Activated T-cell treated with anti-CD3 and anti-CD28 coated beads for 24 hours (primary cell): Measurements from ENCODE around the gene BRD3.

ENCODE experiments used
- DNase-seq: peaks from one replicate; pipeline ENCODE4 v3.0.0-alpha.2; 2020; ENCODE audit warnings: low read depth

Gene BRD3

DNA sequence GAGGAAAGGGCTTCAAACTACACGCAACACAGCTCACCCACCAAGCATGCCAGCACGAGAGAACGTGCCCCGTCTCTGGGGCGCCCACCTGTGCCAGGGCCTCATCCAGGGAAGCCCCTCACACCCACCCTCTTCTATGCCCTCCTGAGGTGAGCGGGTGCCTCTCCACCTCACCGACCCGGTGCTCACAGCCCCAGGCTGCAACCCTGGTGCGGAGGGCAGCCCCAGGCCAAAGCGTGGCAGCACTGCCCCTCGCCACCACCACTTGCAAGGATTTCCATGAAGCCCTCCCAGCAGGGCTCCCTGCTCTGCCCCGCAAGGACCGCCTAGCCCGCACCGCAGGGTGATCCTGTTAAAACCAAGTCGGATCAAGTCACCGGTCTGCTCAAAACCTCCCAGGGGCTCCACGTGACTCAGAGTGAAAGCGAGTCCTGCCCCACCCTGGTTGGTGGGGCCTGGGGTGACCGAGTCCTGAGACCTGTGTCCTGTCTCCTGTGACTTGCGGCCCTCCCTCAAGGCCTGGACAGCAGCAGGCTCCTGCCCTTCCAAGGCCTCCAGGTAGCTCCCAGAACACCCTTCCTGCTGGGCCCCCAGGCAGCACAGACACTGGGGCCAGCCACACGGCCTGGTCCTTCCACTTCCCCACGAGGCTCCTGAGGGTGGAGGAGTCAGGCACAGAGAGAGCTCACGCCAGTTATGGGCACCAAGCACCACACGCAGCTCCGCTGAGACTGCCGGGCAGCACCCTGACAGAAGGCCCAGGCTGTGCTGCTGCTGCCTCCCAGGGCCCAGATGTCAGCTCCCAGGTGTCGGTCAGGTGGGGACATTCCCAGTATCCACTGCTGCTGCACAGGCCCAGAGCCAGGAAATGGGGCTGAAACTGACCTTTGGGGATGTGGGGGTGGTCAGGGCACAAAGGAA, 12.7 kb downstream of the BRD3 start:
- DNase-seq, result no peak

DNA sequence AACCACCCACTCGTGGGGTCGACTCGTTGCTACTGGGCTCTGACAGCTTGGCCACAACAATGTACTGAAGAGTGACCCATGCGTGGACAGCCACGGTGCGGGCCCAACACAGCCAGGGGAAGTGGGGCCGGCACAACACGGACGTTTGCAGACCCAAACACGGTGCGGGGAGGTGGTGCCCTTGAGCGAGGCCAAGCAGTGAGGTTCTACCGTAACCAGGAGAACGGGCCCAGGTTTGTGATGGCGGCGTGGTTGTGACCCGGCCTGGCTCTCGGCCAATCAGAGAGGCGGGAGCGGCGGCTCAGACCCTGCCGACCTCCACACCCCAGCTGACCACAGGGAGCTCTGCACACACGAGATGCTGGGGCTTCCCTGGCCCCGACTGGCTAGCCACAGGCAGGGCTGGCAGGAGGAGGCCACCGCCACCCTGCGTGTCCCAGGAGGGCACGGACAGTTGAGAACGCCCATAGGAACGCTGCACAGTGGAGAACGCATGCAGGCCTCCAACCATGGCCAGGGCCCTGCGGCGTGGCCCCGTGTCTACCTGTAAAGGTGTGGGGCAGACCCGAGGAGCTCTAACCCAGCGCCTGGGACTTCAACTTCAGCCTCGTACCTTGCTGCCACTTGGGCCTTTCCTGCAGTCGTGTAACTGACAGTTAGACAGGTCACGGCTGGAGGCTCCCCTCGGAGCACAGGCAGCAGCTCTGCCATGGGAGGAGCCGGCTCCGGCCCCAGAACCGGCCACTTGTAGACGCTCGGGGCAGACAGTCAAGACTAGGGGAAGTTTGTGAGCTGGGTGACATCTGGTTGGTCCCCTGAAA, 13.7 kb downstream of the BRD3 start:
- DNase-seq, result no peak

DNA sequence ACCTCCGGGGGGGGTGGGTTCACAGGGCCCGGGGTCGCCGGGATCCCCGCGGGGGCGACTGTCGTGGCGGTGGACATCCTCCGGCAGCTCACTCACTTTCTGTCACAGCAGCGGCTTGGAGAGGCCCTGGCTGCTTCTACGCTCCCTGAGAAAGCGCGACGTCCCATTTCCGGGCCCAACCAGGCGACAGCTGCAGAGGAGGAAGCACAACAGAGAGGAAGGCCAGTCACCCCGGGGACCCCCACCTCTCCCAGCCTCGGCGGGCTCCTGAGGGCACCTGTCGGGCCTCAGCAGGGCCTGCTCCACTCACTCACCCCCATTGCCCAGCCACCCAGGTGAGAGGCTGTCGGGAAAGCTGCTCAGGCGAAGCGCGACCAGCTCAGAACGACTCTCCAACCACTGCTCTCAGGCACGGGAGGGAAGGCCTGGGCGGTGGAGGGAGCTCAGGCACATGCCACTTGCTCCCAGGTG, 14.4 kb downstream of the BRD3 start:
- DNase-seq, result no peak

DNA sequence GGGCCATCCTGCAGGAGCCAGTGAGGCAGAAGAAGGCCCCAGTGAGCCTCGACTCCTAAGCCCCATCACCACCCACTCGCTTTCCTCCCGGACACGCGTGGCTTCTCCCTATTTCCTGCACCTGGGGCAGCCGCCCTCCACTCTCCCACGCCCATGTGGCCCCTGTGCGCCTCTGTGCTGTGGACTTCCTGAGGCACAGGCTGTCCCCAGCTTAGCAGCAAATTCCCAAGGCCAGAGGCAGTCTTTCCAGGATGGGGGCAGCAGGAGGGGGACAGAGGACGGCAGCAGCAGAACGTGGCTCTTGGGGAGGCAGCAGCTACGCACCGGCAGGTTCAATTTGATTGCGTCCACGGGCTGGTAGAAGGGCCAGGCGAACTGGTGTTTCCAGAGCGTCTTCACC, 14.9 kb downstream of the BRD3 start:
- no peak for DNase-seq

DNA sequence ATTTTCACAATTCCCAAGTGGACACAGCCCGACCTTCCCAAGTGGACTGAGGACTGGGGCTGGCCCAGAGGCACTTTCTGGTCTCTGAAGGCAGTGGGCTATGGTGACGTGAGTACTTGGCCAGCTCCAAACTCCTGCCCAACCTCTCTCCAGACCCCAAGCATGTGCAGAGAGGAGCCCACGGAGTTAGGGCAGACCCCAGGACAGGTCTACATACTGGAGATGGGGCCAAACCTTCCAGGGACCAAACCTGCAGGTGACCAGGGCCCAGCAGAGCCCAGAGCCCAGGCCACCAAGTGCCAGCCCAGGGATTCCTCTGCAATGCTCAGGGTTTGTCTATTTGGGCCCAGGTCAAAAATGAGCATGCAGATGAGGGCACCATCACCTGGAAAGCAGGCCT, 15.3 kb downstream of the BRD3 start:
- DNase-seq, result no peak

DNA sequence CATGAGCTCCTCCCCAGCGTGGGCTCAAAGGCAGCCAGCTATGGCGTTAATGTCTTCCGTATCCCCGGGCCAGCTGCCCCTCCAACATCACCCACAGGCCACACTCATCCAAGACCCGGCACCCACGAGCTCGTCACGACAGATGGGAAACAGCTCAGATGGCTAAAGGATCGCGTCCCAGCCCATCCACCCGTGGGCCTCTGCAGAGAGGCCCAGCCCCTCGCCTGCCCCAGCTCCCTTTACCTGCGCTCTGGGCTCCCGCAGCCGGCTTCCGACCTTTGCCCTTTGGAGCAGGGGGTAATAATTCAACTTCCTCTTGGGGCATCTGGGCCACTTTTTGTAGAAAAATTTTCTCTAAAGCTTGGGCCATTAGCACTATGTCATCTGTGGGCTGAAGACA, 16.5 kb downstream of the BRD3 start:
- no peak for DNase-seq

DNA sequence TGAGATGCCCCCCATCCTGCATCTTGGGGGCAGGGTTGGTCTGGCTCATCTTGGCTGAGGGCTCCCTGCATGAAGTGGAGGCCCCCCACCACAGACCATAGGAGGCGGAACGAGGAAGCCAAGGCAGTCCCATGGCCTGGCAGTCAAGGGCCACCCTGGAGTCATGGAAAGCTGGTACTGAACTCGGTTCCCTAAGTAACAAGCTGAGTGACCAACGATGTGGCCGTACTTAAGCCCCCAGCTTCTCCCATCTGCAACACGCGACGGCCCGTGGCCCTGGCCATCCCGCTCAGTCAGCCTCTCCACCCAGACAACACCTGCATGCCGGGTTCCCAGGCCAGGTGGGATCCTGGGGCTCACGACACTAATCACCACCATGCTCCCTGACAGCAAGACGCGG, 17.1 kb downstream of the BRD3 start:
- DNase-seq, result no peak

DNA sequence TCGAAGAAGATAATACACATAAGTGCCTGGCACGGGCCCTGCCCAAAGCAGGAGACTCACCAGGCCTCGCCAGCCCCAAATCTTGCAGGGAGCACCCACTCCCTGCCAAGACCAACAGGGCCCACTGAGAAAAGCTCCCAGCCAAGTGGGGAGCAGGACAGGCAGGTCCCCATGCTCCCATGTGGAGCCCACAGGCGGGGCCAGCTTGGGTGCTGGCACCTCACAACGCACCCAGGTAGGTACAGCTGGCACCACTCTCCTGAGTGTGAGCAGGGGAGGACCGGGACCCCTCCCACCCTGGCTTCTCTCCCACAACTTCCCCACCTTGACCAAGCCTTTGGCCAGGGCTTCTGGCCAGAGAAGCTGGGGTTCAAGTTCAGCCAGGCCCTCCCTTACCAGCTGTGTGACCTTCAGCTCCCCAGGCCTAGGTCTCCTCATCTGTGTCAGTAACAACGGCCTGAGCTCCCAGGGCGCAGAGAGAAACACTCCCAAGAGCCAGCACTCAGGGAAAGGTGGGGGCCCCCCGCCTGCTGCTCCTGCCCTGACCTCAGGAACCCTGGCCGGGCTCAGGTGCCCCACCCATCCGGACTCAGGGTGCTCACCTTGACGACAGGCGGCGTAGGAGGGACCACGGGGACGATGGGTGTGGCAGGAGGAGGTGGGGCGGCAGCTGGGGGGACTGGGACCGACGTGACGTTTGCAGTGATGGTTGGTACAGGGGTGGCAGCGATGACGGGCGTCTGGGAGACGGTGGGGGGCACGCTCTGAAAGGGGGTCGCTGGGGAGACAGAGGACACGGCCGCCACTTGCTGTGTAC, 17.8 kb downstream of the BRD3 start:
- DNase-seq, result no peak

DNA sequence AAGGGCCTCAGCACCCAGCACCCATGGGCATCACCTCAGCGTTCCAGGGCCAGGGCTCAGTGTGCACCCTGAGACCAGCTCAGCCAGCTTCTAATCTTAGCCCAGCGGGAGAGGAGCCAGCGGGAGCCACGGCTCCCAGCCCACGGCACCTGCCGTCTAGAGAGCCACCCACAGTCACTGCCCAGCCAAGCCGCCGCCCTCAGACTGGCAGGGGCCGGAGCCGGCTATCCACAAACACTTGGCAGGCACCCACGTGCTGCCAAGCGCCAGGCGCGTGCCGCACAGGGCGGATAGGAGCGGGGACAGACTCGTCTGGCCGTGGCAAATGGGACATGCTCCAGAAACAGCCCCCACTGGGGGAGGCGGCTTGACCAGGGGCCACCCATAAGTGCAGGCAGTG, 18.6 kb downstream of the BRD3 start:
- no peak for DNase-seq

DNA sequence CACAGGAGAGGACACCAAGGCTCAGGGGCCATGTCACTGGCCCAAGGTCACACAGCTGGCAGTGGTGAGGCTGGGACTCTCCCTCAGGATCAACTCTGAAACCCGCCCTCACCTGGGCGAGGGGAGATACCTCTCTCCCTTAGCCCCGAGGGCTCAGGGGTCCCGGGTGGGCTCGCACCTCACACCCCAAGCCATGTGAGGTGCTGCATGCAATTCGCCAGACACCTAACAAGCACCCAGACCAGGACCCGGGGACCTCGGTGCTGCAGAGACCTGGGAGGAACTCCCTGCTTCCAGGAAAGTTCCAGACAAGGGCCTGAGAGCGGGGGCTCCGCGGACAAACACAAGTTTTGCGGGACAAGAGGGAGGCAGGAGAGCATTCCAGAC, 19.3 kb downstream of the BRD3 start:
- no peak for DNase-seq

DNA sequence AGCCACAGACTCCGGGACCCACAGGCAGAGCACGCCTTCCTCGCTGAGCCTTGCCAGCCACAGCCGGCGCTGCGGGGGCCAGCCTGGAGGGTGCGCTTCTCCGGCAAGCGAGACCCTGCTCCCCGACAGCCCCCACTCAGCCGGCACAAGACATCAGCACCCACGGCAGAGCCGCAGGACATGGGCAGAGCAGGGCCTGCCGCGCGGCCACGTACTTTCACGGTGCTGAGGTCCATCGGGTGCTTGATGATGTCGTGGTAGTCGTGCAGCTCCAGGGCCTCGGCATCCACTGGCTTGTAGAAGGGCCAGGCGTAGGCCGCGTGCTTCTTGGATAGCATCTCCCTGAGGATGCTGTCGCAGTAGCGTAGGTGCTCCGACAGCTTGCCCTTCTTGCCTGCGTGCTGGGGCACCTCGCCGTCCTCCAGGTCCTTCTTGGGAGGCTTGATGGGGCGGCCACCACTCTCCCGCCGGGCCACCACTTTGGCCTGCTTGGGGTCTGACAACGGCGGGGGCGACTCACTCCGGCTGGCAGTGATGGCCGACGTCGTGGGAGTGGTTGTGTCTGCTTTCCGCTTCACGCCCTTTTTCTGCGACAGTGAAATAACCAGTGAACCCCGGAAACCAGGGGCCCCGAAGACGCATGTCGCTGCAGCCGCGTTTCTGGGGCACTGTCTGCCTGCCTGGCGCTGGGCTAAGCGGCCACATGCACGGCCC, 19.8 kb downstream of the BRD3 start:
- no peak for DNase-seq

DNA sequence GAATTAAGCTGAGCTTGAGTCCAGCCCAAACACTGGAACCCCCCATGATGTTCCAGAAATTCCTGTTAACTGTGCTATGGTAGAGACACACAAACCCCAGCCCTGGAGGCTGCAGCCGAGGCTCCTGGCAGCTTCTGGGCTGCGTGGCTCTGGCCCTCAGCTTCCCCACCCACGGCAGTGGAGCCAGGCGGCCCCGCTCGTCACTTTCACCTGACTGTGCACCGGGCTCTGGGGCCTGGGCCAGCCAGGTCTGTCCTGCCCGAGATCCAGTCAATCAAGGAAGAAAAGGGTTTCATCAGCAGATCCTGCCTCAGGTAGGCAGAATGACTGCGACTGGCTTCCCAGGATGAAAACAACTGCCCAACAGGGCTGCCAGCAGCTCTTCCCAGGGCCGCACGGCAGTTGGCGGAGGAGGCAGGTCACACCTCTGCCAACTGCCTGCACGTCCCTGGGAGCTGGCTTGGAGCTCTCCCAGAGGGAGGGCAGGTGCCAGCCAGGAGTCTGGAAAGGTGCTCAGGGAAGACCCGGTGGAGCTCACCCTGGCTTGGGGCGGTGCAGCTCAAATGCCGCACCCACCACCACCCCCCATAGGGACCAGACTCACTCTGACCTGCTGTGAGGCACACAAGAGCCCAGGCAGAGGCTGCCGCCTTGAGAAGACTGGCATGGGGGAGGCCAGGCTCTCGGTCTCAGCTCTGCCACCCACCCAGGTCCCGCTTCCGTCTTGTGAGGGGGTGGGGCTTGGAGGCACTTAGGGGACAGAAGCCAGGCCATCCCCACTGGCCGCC, 20.7 kb downstream of the BRD3 start:
- DNase-seq, result no peak

DNA sequence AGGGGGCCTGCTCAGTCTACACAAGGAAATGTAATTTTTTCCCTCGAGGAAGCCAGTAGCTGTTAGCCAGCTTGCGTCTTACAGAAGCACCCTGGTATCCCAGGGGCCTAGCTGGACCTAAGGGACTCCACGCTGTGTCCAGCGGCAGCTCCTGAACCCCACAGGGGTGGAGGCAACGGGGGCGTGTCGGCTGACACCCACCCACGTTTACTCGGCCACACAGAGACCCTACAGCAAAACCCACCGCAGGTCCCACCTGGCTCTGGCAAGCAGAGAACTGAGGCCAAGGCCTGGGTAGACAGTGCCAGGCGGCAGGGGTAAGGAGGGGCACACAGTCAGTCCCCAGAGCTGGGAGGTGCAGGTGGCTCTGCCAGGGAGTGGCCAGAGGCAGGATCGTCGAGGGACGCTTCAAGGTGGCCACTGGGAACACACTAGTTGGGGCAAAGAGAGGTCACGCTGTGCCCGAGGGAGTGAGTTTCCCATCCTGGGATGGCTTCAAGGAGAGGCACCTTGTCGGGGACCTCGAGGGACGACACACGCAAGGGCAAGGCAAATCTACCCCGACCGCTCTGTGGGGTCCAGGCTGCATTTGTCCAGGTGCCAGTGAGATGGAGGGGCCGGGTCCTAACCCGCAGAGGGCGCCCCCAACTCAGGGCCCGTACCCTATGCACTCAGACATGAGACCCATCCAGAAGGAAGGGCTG, 21.8 kb downstream of the BRD3 start:
- no peak for DNase-seq

DNA sequence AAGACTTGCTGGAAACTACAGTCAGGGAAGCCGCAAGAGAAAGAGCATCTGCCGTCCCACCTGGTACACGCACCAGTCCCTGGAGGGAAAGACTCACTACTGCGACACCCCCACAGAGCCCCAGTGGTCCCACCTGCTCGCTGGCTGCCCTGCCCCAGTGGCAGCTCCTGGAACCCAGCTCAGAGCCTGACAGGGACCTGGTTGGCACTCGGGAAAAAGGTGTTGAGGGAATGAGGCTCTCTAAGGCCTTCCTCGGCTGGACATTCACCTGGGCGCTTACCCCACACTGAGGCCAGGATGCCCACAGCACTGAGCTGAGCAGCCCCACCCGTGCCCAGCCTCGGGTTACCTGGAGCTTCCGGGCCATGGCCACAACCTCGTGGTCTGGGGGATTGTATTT, 22.9 kb downstream of the BRD3 start:
- DNase-seq, result no peak

DNA sequence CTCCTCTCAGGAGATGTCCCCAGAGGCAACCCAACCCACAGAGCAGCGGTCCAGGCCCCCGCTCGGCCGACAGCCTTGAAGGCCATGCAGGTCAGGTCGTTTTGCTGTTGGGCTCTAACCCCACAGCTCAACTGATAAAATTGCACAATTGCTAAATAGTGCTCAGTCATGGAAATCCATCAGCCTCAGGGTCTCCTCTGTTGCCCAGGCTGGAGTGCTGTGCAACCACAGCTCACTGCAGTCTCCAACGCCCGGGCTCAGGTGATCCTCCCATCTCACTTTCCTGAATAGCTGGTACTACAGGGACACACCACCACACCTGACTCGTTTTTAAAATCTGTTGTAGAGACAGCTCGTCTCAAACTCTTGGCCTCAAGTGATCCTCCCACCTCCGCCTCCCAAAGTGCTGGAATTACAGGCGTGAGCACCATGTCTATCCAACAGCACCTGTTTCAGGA, 24.3 kb downstream of the BRD3 start:
- no peak for DNase-seq

DNA sequence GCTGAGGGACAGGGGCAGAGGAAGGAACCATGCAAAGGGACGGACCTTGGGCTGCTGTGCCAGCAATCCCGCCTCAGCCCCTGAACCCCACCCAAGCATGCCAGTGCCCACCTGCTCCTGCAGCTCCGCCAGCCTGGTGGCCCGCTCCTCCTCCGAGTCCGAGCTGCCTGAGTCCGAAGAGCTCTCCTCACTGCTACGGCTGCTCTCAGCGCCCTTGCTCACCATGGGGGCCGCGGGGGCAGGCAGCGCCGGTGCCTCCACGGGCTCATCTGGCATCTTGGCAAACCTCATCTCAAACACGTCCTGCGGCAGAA, 26.2 kb downstream of the BRD3 start:
- no peak for DNase-seq

DNA sequence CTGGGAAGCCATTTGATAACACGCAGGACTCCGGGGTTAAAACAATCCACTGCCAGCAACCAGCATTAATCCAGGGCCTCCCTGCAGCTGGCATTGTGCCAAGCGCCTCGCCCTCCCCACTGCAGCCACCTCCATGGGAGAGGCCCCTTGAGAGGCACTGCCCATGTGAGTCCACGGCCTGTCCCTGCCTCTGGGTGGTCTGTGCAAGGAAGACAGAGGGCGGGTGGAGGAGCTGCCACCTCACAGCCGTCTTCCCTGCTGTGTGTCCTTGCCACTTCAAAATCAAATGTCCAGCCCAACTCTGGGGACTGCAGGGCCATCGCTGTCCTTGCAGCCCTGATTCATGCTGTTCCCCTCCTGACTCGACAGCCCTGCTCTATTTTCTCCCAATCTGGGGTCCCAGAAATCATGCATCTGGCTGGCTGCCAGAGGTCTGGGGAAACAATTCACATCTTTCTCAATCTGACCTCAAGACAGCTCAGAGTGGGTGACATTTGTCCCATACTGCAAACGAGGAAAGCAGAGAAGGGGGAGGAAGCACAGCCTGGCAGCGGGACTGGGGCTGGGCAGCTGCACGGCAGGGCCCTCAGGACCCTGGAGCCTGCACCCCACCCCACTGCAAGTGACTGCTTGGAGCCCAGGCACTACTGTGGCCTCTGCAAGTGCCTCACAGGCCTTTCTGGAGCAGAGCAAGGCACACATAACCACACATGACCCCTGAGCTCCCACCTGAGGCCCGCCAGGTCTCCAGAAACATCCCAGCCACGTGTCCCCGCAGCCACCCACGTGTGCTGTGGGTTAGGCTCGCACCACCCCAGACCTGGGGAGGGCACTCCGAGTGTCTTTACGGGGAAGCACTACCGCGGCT, 26.8 kb downstream of the BRD3 start:
- DNase-seq, result no peak

DNA sequence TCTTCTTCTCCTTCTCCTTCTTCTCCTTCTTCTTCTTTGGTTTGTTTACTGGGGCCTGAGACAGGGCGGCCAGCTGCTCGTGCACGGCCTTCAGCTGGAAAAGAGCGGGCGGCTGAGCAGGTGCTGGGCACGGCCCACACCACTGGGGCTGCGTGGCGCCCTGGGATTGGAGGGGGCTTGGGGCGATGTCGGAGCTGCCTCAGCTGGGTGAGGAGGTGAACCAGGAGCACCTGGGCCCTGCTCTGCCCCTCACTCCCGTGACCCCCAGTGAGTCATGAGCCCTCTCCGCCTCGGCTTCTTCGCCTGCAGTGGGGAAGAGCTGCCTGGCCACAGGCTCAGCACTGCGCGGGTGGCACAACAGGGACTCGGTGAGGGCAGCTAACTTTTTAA, 27.7 kb downstream of the BRD3 start:
- DNase-seq, result no peak
